Ishikawa (cell line): ENCODE measurements around the gene CPVL.
A peak's percentile ranks its signal among the peaks of the same experiment; 100 is the strongest.

Source experiments
- CEBPB ChIP-seq: IDR thresholded peaks from 2 replicates; pipeline ENCODE4 v1.6.1; 2012
- CREB1 ChIP-seq: IDR thresholded peaks from 2 replicates; pipeline ENCODE4 v1.6.1; 2012; ENCODE audit warnings: low read depth
- EGR1 ChIP-seq: IDR thresholded peaks from 2 replicates; pipeline ENCODE4 v1.6.1; 2012
- EP300 ChIP-seq: IDR thresholded peaks from 2 replicates; pipeline ENCODE4 v1.6.1; 2012; ENCODE audit warnings: borderline replicate concordance
- FOXM1 ChIP-seq: IDR thresholded peaks from 2 replicates; pipeline ENCODE4 v1.6.1; 2012; ENCODE audit warnings: low read depth, borderline replicate concordance
- NFIC ChIP-seq: IDR thresholded peaks from 2 replicates; pipeline ENCODE4 v1.6.1; 2012
- RAD21 ChIP-seq: IDR thresholded peaks from 2 replicates; pipeline ENCODE4 v1.6.1; 2012; ENCODE audit warnings: low read depth
- TAF1 ChIP-seq: IDR thresholded peaks from 2 replicates; pipeline ENCODE4 v1.6.1; 2012; ENCODE audit warnings: low read depth, mild to moderate bottlenecking
- TCF12 ChIP-seq: IDR thresholded peaks from 2 replicates; pipeline ENCODE4 v1.6.1; 2012; ENCODE audit warnings: low read depth
- TEAD4 ChIP-seq: IDR thresholded peaks from 2 replicates; pipeline ENCODE4 v1.6.1; 2012
- YY1 ChIP-seq: IDR thresholded peaks from 2 replicates; pipeline ENCODE4 v1.6.1; 2012; ENCODE audit warnings: low read depth
- ZBTB7A ChIP-seq: IDR thresholded peaks from 2 replicates; pipeline ENCODE4 v1.6.1; 2012; ENCODE audit warnings: low read depth
- TF ChIP-seq, protein P1 (sequence below): IDR thresholded peaks from 2 replicates; pipeline ENCODE4 v1.6.1; 2012
- TF ChIP-seq, protein P2 (sequence below): IDR thresholded peaks from 2 replicates; pipeline ENCODE4 v1.6.1; 2012
- TF ChIP-seq, protein P3 (sequence below): IDR thresholded peaks from 2 replicates; pipeline ENCODE4 v1.6.1; 2012; ENCODE audit warnings: low read depth, mild to moderate bottlenecking

The CPVL gene

DNA sequence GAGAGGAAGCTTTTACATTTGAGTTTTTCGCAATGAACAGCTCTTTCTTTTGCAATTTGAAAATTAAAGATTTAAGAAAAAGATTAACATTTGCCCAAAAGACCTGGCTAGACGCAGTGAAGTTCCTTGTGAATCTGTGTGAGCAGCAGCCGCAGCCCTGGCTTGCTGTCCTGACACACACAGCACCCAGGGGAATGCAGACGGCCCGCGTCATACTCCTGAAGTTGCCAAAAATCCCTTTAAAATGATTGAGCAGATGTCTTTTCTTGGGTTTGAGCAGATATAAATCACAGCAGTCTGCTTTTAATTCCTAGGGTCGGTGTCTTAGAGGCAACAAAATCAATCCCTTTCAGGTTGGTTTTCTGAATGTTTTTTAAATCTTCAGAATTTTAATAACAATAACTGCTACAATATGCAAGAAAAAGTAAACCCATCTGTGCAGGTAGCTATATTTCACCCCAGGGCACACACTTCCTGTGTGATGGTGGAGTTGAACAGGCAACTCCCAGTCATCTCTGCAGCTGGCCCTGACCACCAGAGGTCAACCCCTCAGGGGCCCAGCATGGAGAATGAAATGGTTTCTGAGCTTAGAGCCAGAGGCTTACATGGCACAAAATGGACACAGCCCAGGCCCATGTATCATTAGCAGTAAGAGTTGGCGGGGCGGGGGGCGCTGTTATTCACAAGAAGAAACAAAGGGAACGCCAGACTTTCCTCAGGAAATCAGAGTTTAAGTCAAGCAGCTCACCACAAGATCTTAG, 156.0 kb downstream of the CPVL start:
- no peak for TF ChIP-seq FOXM1
- TF ChIP-seq, protein P1, sequence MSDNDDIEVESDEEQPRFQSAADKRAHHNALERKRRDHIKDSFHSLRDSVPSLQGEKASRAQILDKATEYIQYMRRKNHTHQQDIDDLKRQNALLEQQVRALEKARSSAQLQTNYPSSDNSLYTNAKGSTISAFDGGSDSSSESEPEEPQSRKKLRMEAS = no peak
- no peak for TF ChIP-seq YY1
- no peak for TF ChIP-seq EGR1
- no peak for TF ChIP-seq NFIC
- no peak for TF ChIP-seq TCF12

DNA sequence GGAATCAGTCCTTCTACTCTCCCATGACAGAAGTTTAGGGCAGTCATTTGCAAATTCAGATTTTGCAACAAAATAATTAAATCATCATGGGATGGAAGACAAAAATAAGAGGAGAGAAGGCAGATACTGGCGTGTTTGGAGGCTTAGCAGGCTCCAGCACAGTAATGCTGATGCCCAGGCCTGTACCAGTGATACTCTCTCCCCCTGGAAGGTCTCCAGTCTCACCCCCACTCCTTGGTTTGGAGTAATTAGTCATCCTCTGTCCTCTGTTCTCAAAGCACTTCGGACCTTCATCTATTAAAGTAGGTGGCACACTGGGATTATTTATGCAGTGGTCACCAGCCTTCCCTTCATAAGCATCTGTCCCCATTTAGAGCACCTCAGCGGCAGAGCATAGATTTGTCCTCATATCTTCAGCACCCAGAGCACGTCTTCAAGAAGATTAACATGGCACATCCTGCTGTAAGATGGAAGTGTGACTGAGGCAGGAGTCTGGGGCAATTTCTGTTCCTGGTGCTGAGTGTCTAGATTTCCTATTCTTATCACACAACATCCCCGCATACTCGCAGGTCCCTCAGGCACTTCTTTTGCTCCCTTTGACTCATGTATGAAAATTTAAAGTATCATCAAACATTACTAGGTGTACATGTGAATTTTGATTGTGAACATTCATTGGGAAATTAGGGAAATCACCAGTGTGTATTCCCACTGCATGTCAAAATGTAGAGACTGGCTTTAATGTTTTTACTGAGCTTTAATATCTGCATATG, 156.9 kb downstream of the CPVL start:
- TF ChIP-seq YY1 (no peak), FOXM1 (no peak), CREB1 (no peak), TEAD4 (no peak), NFIC (no peak), TCF12 (no peak), EGR1 (no peak), EP300 (no peak), RAD21 (no peak), CEBPB (no peak), TAF1 (no peak), ZBTB7A (no peak)
- TF ChIP-seq, protein P2, sequence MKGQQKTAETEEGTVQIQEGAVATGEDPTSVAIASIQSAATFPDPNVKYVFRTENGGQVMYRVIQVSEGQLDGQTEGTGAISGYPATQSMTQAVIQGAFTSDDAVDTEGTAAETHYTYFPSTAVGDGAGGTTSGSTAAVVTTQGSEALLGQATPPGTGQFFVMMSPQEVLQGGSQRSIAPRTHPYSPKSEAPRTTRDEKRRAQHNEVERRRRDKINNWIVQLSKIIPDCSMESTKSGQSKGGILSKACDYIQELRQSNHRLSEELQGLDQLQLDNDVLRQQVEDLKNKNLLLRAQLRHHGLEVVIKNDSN = no peak
- TF ChIP-seq, protein P3, sequence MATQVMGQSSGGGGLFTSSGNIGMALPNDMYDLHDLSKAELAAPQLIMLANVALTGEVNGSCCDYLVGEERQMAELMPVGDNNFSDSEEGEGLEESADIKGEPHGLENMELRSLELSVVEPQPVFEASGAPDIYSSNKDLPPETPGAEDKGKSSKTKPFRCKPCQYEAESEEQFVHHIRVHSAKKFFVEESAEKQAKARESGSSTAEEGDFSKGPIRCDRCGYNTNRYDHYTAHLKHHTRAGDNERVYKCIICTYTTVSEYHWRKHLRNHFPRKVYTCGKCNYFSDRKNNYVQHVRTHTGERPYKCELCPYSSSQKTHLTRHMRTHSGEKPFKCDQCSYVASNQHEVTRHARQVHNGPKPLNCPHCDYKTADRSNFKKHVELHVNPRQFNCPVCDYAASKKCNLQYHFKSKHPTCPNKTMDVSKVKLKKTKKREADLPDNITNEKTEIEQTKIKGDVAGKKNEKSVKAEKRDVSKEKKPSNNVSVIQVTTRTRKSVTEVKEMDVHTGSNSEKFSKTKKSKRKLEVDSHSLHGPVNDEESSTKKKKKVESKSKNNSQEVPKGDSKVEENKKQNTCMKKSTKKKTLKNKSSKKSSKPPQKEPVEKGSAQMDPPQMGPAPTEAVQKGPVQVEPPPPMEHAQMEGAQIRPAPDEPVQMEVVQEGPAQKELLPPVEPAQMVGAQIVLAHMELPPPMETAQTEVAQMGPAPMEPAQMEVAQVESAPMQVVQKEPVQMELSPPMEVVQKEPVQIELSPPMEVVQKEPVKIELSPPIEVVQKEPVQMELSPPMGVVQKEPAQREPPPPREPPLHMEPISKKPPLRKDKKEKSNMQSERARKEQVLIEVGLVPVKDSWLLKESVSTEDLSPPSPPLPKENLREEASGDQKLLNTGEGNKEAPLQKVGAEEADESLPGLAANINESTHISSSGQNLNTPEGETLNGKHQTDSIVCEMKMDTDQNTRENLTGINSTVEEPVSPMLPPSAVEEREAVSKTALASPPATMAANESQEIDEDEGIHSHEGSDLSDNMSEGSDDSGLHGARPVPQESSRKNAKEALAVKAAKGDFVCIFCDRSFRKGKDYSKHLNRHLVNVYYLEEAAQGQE = no peak
- TF ChIP-seq, protein P1 = no peak

DNA sequence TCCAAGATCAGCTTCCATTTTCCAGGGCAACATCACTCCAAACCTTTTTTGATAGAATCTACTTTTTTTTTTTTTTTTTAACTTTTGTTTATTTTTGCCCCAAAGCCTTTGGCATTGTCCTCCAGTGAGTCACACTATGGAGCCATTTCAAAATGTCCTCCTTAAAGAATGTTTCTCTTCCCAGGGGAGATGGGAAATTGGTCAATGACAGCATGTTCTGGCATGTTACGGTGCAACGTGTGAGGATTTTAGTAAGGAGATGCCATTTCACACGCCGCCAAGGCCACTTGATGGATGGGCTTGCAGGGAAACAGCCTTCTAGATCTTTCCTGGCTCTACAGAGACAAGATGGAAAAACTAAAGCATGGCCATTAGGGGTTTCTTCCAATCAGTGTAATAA, 157.5 kb downstream of the CPVL start:
- TF ChIP-seq CREB1 (no peak), TEAD4 (no peak), ZBTB7A (no peak), TAF1 (no peak), NFIC (no peak), CEBPB (no peak), RAD21 (no peak), EP300 (no peak), TCF12 (no peak), EGR1 (no peak)
- TF ChIP-seq, protein P1 = no peak
- TF ChIP-seq, protein P2 = no peak
- TF ChIP-seq, protein P3 = no peak

DNA sequence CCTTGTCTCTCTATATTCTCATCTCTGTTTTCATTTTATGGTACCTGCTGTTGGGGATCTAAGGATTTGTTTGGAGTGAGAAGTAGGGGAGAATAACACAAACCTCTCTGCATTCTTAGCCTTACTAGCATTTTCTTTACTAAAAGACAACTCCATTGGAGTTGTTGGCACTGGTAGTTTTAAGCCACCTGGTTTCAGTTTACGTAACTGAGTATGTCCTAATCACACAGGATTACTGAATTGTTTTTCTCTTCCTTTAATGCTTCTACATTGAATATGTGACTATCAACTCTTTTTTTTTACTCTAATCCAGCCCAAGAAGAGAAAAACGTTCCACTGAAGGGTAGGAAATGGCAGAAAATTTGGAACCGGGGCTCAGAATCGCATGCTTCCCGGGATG, 158.2 kb downstream of the CPVL start:
- no peak for TF ChIP-seq TEAD4
- TF ChIP-seq, protein P1 = no peak
- TF ChIP-seq YY1 = no peak

DNA sequence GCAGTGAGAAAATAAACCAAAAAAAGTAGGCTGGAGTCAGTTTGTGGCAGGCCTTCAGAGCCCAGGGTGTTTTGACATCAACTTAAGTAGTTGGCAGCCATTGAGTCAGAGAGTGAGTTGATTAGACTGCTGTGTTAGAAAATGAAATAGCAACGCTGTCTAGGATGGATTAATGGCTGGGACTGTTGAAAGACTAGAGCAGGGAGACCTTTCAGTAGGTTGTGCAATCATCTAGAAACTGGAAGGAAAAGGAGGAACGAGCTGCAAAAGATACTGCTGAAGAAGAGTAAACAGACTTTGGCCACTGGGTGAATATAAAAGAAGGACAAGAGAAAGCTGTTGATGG, 159.6 kb downstream of the CPVL start:
- TF ChIP-seq EP300 (no peak), CEBPB (peak; percentile 43; the same call in 1 of the 2 replicates)
